ENCODE data around the gene TBC1D1. TPM values are rescaled to one million over a fixed set of nuclear protein-coding genes. Genes with fewer than 3 reads are reported as not detected.

TBC1D1 gene
- total and polyA plus RNA-seq, 8 donors, result 16.2 to 41.0 (median 24.6) TPM

GRCh38 chr4:37892641-37893040, 1.8 kb downstream of the TBC1D1 start:
- H3K27ac ChIP-seq, result no peak overlapping the region
- no peak for FAIRE-seq

DNA sequence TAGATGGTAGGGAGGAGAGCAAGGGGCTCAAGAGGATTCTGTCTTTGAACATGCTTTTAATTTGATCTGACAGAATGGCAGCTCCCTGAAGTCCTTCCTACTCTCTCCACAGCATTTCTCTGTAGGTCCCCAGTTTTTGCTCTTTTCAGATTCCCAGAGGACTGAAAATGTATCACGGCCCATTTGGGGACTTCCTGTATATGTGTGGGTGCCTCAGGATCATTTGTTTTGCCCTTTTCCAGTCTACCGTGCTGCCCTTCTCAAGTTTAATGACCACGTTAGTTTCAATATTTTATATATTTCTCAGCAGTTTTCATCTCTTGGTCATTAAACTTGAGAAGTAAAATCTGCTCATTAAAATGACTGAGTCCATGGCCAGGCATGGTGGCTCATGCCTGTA, 2.3 kb downstream of the TBC1D1 start:
- FAIRE-seq (no peak), DNase-seq (no peak), ATAC-seq (no peak)
- Histone ChIP-seq H3K36me3 (no peaks in the 10 kb centered on the region), H3K4me1 (peaks cover 0 to 3% (median 0%) of the 10 kb centered on the region in 3 donors), H3K9me3 (no peaks in the 10 kb centered on the region), H3K27me3 (no peaks in the 10 kb centered on the region), H3K27ac (no peak overlapping the region), H3K4me3 (no peak overlapping the region)
- no peak for TF ChIP-seq CTCF (IDR thresholded peaks at IDR 0.05)
- intact Hi-C loops (cut with DNase I), result loop anchor here in 1 of 3 donors (5.0 kb wide), 1 partner anchor 79 kb away; no protein-coding TSS in a partner anchor
- WGBS, 2 donors, result 89 to 92% methylated on average over 3 of the region's 3 CpGs

More at GRCh38 chr4:37892641-37893040, 1.8 kb downstream of the TBC1D1 start:
- Histone ChIP-seq H3K36me3 (no peaks in the 10 kb centered on the region), H3K4me3 (no peak overlapping the region), H3K27me3 (no peaks in the 10 kb centered on the region), H3K9me3 (no peaks in the 10 kb centered on the region), H3K4me1 (peaks cover 0 to 3% (median 0%) of the 10 kb centered on the region in 3 donors)
- no peak for DNase-seq
- intact Hi-C loops (cut with DNase I), result loop anchor here in 1 of 3 donors (5.0 kb wide), 1 partner anchor 80 kb away; no protein-coding TSS in a partner anchor
- no peak for TF ChIP-seq CTCF (IDR thresholded peaks at IDR 0.05)
- 78% methylated on average over 5 of the region's 5 CpGs for WGBS, 2 donors
- no peak for ATAC-seq

DNA sequence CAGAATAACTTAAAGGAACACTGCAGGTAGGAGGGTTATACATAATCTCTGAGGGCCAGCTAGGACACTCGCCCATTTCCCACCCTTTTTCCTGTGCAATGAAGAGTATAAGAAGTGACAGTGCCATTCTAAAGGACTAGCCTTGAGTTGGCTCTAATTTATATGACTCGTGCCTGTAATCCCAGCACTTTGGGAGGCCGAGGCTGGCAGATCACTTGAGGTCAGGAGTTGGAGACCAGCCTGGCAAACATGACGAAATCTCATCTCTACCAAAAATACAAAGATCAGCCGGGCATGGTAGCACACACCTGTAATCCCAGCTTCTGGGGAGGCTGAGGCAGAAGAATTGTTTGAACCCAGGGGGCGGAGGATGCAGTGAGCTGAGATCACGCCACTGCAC, 4.4 kb downstream of the TBC1D1 start:
- H3K4me1 ChIP-seq, result peaks cover 0 to 3% (median 0%) of the 10 kb centered on the region in 3 donors
- H3K27me3 ChIP-seq, result no peaks in the 10 kb centered on the region
- ATAC-seq (no peak), FAIRE-seq (no peak), DNase-seq (no peak)
- no peaks in the 10 kb centered on the region for H3K36me3 ChIP-seq
- intact Hi-C loops (cut with DNase I), result no loop called here
- no peak overlapping the region for H3K4me3 ChIP-seq
- no peak overlapping the region for H3K27ac ChIP-seq
- WGBS, 2 donors, result 91 to 95% methylated on average over 7 of the region's 7 CpGs
- TF ChIP-seq CTCF (IDR thresholded peaks at IDR 0.05), result no peak
- no peaks in the 10 kb centered on the region for H3K9me3 ChIP-seq

- H3K9me3 ChIP-seq, result no peaks in the 10 kb centered on the region
- FAIRE-seq (no peak), ATAC-seq (no peak), DNase-seq (no peak)
- no peaks in the 10 kb centered on the region for H3K27me3 ChIP-seq
- intact Hi-C loops (cut with DNase I), result no loop called here
- no peaks in the 10 kb centered on the region for H3K36me3 ChIP-seq
- TF ChIP-seq CTCF (IDR thresholded peaks at IDR 0.05), result no peak
- H3K27ac ChIP-seq, result no peak overlapping the region
- H3K4me3 ChIP-seq, result no peak overlapping the region
- H3K4me1 ChIP-seq, result peaks cover 0 to 6% (median 0%) of the 10 kb centered on the region in 3 donors
Measured at GRCh38 chr4:37896206-37896860, 5.4 kb downstream of the TBC1D1 start.

GRCh38 chr4:37902212-37902611, 11.3 kb downstream of the TBC1D1 start:
- Histone ChIP-seq H3K27me3 (no peaks in the 10 kb centered on the region), H3K4me3 (peak overlapping the region in 3 of 4 donors; percentile 8 to 31 (median 12)), H3K4me1 (peaks cover 0 to 3% (median 0%) of the 10 kb centered on the region in 3 donors), H3K27ac (peak overlapping the region in 1 of 4 donors; percentile 23), H3K9me3 (no peaks in the 10 kb centered on the region), H3K36me3 (no peaks in the 10 kb centered on the region)
- ATAC-seq (peak; percentile 15 to 46 (median 32)), DNase-seq (no peak), FAIRE-seq (no peak)
- WGBS, 2 donors, result 41 to 43% methylated on average over 7 of the region's 7 CpGs
- TF ChIP-seq CTCF (IDR thresholded peaks at IDR 0.05), result no peak
- intact Hi-C loops (cut with DNase I), result no loop called here

All from pancreas (tissue), 10 donors.